COLO668 (cell line): Measurements from ENCODE around the gene FBXO45.
"Not testable (repeated sequence)": the region's sequence is repeated elsewhere in the genome, so short reads cannot be mapped to it uniquely, and the experiment has no call there.

ENCODE experiments used
- DNase-seq: peaks from one replicate; lab custom pipeline; 2025; ENCODE audit not compliant: unreplicated experiment; lab: John Stamatoyannopoulos, UW

Gene FBXO45, protein sequence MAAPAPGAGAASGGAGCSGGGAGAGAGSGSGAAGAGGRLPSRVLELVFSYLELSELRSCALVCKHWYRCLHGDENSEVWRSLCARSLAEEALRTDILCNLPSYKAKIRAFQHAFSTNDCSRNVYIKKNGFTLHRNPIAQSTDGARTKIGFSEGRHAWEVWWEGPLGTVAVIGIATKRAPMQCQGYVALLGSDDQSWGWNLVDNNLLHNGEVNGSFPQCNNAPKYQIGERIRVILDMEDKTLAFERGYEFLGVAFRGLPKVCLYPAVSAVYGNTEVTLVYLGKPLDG

DNA sequence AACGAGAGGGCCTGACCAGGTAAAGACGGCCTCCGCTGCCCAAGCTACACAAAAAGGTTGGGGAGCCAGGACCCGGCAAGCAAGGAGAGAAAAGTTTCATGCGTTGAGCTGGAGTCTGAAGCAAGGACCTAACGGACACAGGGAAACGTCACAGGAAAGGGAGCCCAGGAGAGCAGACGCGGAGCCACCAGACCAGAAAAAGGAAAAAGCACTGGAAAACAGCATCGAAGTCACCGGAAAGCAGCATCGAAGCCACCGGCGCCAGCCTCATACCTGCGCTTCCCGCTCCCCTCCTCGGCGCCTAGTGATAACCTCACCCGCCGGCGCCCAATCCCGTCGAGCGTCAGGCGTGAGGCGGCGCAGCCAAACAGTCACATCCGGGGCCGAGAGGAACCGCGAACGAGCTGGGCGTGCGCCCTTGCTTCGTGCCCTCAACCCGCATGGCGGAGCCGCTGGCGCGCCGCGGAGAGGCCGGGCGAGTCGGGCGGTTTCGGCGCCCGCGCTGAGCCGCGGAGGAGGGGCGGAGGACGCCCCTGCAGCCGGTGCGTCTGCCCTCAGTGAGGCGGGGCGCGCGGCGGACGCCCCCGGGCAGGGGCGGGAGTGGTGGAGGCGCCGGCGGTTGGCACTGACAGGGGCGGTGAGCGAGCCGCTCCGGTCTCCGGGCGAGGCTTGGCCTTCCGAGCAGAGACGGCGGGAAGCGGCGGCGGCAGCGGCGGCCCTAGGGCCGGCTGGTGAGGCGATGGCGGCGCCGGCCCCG, at the start of gene FBXO45, which contains the start of gene WDR53:
TSS of gene FBXO45 (plus strand) at position 415 of the 757 bp plus-strand sequence. CDS start at position 740, 325 bp downstream.
TSS of gene WDR53 (minus strand) at position 309 of the 757 bp plus-strand sequence. CDS start 7,079 bp downstream, outside the sequence.
- peak; percentile 94 for DNase-seq

DNA sequence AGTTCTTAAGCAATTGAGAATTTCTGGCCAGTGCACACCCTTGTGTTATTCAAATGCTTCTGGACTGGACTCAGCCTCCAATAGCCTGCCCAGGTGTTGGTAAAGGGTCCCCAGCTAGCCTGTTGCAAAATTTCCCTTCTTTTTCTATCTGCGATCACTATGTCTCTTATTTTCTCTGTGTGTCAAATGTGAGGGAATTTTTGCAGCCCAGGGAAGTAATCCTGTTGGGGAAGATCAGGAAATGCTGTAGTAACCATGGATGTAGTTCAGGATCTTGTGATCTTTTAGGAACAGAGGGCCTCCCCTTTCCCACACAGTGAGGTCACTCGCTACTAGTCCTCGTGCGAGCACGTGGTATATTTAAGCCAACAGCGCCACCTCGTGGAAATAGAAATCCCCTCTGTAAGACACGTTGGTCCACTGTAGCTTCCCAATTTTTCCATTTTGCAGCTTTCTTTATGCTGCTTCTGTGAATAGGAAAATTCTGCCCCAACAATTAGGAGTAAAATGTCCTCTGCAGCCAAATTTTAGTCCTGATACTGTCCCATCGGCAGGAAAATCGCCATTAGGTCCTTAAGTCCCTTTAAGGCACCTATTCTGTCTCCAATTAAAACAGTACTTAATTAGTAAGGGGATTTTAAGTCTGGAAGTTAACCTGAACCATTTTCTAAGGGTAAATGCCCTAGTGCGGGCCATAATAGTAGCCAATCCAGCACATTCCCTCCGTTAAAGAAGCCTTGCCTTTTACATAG, 49.3 kb upstream of the FBXO45 start:
- DNase-seq, result peak; percentile 33

DNA sequence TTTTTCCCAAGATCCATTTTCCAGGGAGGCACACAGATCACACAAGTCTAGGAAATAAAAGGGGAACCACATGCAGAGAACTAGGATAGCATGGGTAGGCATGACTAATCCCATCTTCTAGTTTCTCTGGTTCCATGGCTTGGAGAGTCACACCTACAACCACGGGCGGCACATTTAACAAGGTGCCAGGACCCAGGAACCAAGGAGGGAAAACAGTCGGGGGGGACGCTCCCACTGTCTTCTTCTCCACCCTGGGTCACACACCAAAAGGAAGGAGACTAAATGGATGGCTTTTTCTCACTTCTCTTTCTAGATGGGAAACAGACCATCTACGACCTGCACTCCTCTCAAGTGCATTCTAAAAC, 48.8 kb upstream of the FBXO45 start:
- DNase-seq, result no peak

DNA sequence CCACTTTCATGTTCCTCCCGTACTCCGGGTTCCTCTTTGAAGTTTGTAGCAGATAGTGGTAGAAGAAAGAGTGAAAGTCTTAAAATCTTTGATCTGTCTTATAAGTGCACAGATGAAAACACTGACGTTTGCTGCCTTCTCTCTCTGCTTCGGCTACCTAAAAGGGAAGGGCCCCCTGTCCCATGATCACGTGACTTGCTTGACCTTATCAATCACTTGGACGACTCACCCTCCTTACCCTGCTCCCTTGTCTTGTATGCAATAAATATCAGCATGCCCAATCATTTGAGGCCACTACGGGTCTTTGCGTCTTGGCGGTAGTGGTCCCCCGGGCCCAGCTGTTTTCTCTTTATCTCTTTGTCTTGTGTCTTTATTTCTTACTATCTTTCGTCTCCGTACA, 47.2 kb upstream of the FBXO45 start:
- DNase-seq, result not testable (repeated sequence)

DNA sequence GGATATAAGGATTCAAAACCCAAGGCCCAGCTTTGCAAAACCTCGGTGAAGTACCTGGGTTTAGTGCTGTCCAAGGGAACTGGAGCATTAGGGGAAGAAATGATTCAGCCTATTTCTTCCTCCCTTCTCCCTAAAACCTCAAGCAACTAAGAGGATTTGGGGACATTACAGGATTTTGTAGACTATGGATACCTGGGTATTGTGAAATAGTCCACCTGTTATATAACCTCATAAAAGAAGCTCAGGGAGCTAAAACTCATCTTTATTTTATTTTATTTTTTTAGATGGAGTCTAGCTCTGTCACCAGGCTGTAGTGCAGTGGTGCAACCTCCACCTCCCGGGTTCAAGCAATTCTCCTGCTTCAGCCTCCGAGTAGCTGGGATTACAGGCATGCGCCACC, 44.6 kb upstream of the FBXO45 start:
- no peak for DNase-seq

DNA sequence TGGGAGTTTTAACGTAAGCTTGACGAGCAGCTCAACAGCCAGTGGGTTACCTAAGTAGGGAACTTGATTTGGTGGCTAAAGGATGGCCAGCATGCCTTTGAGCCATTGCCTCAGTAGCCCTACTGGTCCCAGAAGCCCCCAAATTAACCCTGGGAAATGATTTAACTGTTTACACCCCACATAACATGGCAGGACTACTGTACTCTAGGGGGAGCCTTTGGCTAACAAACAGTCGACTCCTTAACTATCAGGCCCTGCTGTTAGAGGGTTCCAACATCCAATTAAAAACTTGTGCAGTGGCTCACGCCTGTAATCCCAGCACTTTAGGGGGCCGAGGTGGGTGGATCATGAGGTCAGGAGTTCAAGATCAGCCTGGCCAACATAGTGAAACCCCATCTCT, 43.9 kb upstream of the FBXO45 start:
- DNase-seq, result no peak

DNA sequence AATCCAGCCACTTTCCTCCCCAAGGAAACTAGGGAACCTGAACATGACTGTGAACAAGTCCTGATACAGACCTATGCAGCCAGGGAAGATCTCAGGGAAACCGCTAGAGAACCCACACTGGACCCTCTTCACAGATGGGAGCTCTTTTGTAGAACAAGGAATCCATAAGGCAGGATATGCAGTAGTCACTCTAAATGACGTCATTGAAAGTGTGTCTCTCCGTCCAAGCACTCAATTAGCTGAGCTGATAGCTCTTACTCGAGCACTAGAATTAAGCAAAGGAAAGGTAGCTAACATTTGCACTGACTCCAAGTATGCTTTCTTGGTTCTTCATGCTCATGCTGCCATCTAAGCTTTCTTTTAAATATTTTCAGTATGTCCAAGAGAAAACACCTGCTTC, 43.3 kb upstream of the FBXO45 start:
- no peak for DNase-seq

DNA sequence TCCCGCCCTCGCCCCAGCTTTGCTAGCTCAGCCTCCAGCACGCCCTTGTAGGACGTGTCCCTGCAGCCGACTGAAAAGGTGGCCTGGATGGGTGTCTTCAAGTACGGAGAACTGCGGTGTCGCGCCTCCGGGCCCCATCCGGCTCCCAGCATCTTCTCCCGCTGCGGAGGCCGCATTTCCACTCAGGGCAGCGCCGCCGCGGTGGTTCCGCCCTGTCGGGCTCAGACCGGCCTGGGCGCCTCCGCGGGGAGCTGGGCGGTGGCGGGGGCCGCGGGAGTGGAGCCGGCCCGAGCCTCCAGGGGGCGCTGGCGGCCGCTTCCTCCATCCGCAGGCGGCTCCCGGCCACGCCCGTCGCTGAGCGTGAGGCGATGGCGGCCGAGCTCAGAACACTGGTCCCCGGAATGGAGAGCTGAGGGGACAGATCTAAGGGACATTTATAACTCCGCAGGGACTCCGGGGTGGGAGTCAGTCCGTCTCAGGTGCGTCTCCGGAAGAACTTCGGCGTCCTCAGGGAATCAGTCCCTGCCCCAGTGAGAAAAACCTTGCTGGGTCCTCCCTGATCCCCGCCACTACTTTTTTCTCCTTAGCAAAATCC, 39.7 kb upstream of the FBXO45 start:
- DNase-seq, result peak; percentile 69

DNA sequence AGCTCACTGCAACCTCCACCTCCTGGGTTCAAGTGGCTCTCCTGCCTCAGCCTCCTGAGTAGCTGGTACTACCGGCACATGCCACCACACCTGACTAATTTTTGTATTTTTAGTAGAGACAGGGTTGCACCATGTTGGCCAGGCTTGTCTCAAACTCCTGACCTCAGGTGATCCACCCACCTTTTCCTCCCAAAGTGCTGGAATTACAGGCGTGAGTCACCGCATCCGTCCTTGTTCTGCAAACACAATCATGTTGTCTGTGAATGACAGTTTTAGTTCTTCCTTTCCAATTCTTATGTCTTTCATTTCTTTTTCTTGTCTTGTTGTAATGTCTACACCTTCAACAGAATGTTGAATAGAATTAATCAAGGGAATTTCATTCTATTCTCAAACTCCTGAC, 37.0 kb upstream of the FBXO45 start:
- no peak for DNase-seq

DNA sequence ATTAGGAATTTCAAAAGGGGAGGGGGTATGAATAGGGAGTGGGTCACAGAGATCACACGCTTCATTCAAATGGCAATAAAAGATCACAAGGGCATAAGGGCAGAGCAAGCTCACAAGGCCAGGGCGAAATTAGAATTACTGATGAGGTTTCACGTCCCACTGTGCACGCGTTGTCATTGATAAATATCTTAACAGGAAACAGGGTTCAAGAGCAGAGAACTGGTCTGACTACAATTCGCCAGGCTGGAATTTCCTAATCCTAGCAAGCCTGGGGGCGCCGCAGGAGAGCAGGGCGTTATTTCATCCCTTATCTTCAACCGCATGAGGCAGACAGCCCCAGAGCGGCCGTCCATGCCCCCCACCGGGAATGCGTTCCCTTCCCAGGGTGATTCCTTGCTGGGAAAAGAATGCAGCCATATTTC, 35.2 kb upstream of the FBXO45 start:
- no peak for DNase-seq

DNA sequence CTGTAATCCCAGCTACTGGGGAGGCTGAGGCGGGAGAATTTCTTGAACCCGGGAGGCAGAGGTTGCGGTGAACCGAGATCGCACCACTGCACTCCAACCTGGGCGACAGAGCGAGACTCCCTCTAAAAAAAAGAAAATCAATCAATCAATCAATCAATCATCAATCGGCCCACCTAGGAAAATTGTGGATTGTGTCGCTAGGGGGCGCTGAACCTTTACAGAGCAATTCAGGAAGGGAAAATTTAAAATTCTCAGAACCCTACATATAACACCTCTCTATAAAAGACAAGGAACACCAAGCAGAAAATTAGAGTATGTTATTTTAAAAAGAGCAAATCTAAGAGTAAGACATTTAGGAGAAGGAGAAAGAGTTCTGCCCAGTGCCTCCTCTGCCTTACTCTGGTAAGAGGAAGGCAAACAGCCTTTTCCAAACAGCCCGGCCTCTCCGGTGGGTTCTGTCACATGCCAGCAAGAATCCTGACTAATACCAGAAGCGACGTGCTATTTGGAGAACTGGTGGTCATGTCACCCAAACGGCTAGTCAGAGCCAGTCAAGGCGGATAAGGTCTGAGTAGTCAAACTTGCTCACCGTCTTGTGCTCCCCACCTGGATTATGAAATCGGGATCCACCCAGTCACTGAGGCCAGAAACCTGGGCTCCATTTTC, 31.0 kb upstream of the FBXO45 start:
- DNase-seq, result peak; percentile 5

DNA sequence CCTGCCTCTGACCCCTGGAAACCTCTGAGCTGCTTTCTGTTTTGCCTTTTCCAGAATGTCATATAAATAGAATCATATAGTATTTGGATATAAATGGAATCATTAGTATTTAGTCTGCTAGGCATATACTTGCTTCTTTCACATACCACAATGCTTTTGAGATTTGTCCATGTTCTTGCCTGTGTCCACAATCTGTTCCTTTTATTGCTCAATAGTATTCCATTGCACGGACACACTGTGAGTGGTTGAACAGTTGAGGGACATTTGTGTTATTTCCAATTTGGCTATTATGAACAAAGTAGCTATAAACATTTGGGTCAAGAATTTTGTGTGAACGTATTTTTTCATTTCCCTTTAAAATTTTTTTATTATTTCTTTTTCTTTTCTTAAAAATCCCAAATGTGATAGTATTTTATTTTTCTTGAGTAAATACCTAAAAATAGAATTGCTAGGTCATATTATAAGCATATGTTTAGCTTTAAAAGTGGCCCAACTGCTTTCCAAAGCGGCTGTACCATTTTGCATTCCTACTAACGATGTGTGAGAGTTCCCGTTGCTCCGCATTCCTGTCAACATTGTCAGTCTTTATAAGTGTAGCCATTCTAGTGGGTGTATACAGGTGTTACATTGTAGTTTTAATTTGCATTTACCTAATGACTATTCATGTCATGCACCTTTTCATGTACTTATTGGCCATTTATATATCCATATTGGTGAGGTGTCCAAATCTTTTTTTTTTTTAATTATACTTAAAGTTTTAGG, 26.6 kb upstream of the FBXO45 start:
- DNase-seq, result no peak

DNA sequence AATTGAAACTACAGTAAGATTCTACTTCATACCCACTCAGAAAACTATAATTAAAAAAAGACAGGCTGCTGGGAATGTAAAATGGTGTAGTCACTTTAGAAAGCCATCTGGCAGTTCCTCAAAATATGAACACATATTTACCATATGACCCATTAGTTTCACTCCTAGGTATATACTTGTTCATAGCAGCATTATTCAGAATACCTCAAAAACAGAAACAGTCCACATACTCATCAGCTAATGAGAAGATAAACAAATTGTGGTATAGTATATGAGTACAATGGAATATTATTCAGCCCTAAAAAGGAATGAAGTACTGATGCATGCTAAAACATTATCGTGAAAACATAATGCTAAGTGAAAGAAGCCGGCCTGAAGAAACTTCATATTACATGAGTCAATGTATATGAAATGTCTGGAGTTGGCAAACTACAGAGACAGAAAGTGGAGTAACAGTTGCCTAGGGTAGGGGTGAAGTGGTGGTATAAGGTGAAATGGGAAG, 23.9 kb upstream of the FBXO45 start:
- DNase-seq, result no peak

DNA sequence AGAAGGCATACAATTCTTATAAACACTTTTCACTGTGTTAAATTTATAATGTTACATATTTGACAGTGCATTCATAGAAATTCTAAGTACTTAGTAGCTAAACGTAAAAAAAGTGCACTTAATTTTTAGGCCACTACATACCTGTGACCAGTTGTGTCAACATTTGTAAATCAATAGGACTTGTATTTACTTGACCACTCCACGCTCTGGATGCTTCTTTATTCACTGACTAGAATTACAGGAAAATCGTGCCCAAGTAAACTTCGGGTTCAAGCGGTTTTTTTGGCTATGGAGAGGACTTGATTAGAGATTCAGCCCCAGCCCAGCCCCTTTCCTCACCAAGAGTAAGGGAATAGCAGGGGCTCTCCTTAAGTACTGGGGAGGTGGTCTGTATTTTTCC, 21.9 kb upstream of the FBXO45 start:
- DNase-seq, result no peak

DNA sequence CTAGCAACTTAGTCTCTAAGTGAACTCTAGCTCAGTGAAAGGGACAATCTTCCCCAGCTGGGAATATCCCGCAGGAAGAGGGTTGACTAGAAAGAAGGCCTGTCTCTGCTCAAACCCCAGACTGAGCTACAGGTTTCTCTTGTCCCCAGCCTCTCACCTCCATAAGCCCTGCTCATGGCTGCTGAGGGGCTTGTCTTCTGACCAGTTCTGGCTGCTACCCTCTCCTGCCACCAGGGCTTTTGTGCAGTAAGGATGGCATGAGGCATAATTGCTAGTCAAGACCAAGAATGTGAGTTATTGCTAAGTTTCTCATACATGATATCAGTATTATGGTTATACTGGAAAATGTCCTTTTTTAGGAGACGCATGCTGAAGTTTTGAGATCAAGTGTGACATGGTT, 21.4 kb upstream of the FBXO45 start:
- DNase-seq, result no peak

DNA sequence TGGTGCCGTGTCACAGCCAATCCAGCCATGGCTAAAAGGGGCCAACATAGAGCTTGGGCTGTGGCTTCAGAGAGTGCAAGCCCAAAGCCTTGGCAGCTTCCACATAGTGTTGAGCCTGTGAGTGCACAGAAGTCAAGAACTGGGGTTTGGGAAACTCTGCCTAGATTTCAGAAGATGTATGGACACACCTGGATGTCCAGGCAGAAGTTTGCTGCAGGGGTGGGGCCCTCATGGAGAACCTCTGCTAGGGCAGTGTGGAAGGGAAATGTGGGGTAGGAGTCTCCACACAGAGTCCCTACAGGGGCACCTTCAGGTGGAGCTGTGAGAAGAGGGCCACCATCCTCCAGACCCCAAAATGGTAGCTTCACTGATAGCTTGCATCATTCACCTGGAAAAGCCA, 19.1 kb upstream of the FBXO45 start:
- DNase-seq, result not testable (repeated sequence)

DNA sequence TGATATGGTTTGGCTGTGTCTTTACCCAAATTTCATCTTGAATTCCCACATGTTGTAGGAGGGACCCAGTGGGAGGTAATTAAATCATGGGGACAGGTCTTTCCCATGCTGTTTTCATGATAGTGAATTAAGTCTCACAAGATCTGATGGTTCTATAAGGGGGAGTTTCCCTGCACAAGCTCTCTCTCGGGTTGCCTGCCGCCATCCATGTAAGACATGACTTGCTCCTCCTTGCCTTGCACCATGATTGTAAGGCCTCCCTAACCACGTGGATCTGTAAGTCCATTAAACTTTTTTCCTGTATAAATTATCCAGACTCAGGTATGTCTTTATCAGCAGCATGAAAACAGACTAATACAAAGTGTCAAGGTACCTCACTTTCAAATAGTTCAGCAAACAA, 18.3 kb upstream of the FBXO45 start:
- DNase-seq, result not testable (repeated sequence)

DNA sequence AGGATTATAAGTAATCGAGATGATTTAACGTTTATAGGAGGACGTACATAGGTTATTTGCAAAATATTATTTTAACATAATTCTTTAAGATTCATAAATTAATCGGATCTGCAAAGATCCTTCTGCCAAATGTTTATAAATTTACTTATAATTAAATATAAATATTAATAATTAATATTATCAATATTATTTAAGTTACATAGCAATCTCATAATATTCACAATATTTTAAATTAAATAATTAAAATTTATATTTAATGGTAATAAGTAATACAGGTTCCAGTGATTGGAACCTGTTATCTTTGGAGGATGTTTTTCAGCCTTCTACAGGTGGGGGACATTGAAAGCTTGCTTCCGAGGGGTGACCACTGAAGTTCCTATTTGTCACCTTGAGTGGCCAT, 16.2 kb upstream of the FBXO45 start:
- no peak for DNase-seq

DNA sequence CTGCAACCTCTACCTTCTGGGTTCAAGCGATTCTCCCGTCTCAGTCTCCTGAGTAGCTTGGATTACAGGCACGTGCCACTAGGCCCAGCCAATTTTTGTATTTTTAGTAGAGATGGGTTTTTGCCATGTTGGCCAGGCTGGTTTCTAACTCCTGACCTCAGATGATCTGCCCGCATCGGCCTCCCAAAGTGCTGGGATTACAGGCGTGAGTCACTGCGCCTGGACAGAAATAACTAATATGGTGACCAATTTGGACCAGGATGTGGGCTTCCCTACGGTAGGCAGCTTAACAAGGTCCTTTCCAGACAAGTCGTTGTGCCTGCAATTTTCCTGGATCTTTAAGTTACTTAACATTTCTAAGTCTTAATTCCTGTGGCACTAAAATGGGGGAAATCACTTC, 14.9 kb upstream of the FBXO45 start:
- no peak for DNase-seq

DNA sequence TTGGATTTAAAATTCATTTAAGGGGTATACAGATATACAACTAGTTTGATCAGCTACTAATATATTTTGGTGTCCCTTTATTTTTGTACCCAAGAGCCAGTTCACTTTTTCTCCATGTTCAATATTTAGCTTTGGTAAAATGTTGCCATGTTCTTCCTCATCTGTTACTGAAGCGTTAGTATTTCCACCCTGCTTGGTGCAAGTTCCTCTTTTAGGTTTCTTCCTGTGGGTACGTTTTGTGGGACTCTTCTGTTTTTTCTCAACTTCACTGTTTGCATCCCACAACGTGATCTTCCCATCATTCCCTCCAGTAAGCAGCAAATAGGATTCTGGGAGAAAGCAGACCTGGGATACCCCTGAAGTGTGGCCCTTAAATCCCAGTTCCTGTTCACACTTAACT, 14.3 kb upstream of the FBXO45 start:
- no peak for DNase-seq
